ENCODE data around the gene TXLNA.
"Not testable (repeated sequence)": the region's sequence is repeated elsewhere in the genome, so short reads cannot be mapped to it uniquely, and the experiment has no call there.

Gene TXLNA

GRCh38 chr1:32179443-32180185 lies at the start of gene TXLNA:
Gene TXLNA, plus strand, starts transcription at chr1:32179675. Its CDS starts 671 bp downstream, at chr1:32180346.
- peaks cover 51% of the 10 kb centered on the region for H3K4me1 Mint-ChIP-seq

DNA sequence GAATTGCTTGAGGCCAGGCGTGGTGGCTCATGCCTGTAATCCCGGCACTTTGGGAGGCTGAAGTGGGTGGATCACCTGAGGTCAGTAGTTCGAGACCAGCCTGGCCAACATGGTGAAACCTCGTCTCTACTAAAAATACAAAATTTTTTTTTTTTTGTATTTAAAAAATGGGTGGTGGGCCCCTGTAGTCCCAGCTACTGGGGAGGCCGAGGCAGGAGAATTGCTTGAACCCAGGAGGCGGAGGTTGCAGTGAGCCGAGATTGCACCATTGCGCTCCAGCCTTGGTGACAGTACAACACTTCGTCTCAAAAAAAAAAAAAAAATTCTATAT lies 45.6 kb upstream of the TXLNA start:
- DNase-seq, H3K4me3 Mint-ChIP-seq, H3K9me3 Mint-ChIP-seq: not testable (repeated sequence)

More at GRCh38 chr1:32179443-32180185, at the start of gene TXLNA:
- Mint-ChIP-seq H3K9me3 (no peaks in the 10 kb centered on the region), H3K4me3 (peak within 1 kb of the TSS; percentile 92 to 99), H3K27me3 (no peaks in the 10 kb centered on the region), H3K27ac (peak within 1 kb of the TSS; percentile 99)
- peak; percentile 92 for ATAC-seq
- DNase-seq: peak; percentile 90 to 92

DNA sequence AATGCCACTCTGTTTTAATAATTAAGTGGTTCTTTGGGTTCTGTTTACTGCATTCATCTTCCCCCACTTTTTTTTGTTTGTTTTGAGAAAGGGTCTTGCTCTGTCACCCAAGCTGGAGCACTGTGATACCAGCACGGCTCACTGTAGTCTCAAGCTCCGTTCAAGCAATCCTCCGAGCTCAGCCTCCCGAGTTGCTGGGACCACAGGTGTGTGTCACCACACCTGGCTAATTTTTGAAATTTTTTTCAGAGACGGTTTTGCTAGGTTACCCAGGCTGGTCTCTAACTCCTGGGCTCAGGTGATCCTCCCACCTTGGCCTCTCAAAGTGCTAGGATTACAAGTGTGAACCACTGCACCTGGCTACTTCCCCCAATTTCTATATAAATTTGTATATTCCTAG lies 42.4 kb upstream of the TXLNA start:
- DNase-seq (no peak), ATAC-seq (no peak)
- no peaks in the 10 kb centered on the region for H3K9me3 Mint-ChIP-seq
- peaks cover 52% of the 10 kb centered on the region for H3K4me1 Mint-ChIP-seq
- H3K27me3 Mint-ChIP-seq: no peaks in the 10 kb centered on the region
- no peak overlapping the region for H3K27ac Mint-ChIP-seq
- H3K4me3 Mint-ChIP-seq: no peak overlapping the region

More for the DNA sequence above, 45.6 kb upstream of the TXLNA start:
- peaks cover 37% of the 10 kb centered on the region for H3K4me1 Mint-ChIP-seq
- ATAC-seq, H3K27ac Mint-ChIP-seq, H3K27me3 Mint-ChIP-seq: not testable (repeated sequence)

DNA sequence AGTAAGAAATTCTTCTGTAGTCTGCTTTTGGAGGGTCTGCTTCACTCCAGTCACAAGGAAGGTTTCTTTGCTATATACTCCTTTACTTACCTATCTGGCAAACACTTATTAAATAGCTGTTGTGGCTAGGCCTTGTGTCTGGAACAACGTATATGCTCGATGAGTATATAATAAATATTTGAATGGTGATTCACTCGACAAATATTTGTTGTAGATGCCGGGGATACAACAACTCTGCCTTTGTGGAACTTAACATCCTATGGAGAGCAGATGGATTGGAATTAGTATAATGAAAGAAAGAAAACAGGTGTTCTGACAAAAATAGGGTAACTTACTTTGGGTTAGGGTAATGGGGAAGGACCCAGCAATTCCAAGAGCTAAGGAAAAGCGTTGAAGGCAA lies 40.5 kb upstream of the TXLNA start:
- H3K4me3 Mint-ChIP-seq: no peak overlapping the region
- no peak overlapping the region for H3K27ac Mint-ChIP-seq
- H3K27me3 Mint-ChIP-seq: no peaks in the 10 kb centered on the region
- ATAC-seq: no peak
- no peaks in the 10 kb centered on the region for H3K9me3 Mint-ChIP-seq
- DNase-seq: no peak
- peaks cover 54% of the 10 kb centered on the region for H3K4me1 Mint-ChIP-seq

DNA sequence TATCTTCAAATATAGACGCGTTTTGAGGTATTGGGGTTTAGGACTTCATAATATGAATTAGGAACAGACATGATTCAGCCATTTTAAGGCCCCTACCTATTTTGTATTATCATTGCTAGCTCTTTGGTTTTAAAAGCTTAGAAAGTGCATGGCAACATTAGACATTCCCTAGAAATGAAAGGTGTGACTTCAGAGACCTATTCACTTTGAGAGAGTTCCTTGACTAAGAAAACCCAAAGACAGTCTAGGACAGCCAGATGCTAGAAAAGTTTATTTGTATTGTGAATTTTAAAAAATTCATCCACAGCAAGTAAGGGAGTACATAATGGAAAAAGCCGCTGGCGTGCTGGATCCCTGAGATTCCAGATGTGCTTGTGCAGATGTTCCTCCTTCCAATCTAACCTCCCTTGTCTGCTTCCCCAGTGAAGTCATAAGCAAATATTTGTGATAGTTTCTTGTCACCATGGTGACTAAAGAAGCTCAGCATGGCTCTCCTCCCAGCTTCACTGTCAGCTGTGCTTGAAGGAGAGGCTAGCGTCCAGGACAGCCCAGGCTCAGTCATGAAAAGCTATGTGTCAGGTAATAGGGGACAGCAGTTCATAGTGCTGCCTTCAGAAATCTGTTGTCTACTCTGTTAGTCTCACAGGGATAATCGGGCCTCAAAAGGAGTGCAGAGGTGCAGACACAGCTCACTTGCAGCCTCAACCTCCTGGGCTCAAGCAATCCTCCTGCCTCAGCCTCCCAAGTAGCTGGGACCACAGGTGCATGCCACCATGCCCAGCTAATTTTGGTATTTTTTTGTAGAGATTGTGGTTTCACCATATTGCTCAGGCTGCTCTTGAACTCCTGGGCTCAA lies 36.8 kb upstream of the TXLNA start:
- H3K4me3 Mint-ChIP-seq: no peak overlapping the region

GRCh38 chr1:32143302-32143695 lies 36.2 kb upstream of the TXLNA start:
- DNase-seq, H3K9me3 Mint-ChIP-seq, H3K4me3 Mint-ChIP-seq, H3K27me3 Mint-ChIP-seq, ATAC-seq, H3K27ac Mint-ChIP-seq: not testable (repeated sequence)
- peaks cover 62% of the 10 kb centered on the region for H3K4me1 Mint-ChIP-seq

More for the DNA sequence above, 36.8 kb upstream of the TXLNA start:
- no peak for ATAC-seq
- no peak for DNase-seq
- Mint-ChIP-seq H3K4me1 (peaks cover 68% of the 10 kb centered on the region), H3K9me3 (no peaks in the 10 kb centered on the region), H3K27me3 (no peaks in the 10 kb centered on the region), H3K27ac (peak overlapping the region in 1 of 2 donors; percentile 32)

DNA sequence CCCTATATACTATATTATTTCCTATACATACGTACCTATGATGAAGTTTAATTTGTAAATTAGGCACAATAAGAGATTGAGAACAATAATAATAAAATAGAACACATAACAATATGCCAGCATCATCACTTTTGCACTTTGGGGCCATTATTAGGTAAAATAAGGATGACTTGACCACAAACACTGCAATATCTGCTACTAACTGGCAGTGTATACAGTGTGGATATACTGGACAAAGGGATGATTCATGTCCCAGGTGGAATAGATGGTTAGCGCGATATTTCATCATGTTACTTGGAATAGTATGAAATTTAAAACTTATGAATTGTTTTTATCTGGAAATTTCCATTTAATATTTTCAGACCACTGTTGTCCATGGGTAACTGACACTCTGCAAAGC lies 35.4 kb upstream of the TXLNA start:
- no peaks in the 10 kb centered on the region for H3K9me3 Mint-ChIP-seq
- no peaks in the 10 kb centered on the region for H3K27me3 Mint-ChIP-seq
- H3K4me3 Mint-ChIP-seq: no peak overlapping the region
- no peak for DNase-seq
- peaks cover 55% of the 10 kb centered on the region for H3K4me1 Mint-ChIP-seq
- no peak for ATAC-seq
- no peak overlapping the region for H3K27ac Mint-ChIP-seq

GRCh38 chr1:32147799-32148198 lies 31.7 kb upstream of the TXLNA start:
- not testable (repeated sequence) for H3K27ac Mint-ChIP-seq, DNase-seq, H3K27me3 Mint-ChIP-seq, H3K9me3 Mint-ChIP-seq, H3K4me3 Mint-ChIP-seq, ATAC-seq
- peaks cover 49% of the 10 kb centered on the region for H3K4me1 Mint-ChIP-seq

GRCh38 chr1:32150847-32151246 lies 28.6 kb upstream of the TXLNA start:
- ATAC-seq (no peak), DNase-seq (no peak)
- Mint-ChIP-seq H3K27ac (peak overlapping the region in 1 of 2 donors; percentile 76), H3K4me3 (no peak overlapping the region), H3K9me3 (no peaks in the 10 kb centered on the region), H3K27me3 (no peaks in the 10 kb centered on the region), H3K4me1 (peaks cover 25% of the 10 kb centered on the region)

GRCh38 chr1:32151319-32151787 lies 28.1 kb upstream of the TXLNA start:
- Mint-ChIP-seq H3K9me3 (no peaks in the 10 kb centered on the region), H3K27ac (peak overlapping the region in 1 of 2 donors; percentile 30), H3K27me3 (no peaks in the 10 kb centered on the region), H3K4me3 (no peak overlapping the region), H3K4me1 (peaks cover 20% of the 10 kb centered on the region)
- DNase-seq (no peak), ATAC-seq (no peak)

GRCh38 chr1:32159189-32159588 lies 20.3 kb upstream of the TXLNA start:
- H3K4me1 Mint-ChIP-seq: peaks cover 8% of the 10 kb centered on the region
- no peaks in the 10 kb centered on the region for H3K9me3 Mint-ChIP-seq
- peak overlapping the region in 1 of 2 donors; percentile 48 for H3K27ac Mint-ChIP-seq
- ATAC-seq (peak; percentile 70), DNase-seq (no peak)
- H3K4me3 Mint-ChIP-seq: no peak overlapping the region
- no peaks in the 10 kb centered on the region for H3K27me3 Mint-ChIP-seq

- Mint-ChIP-seq H3K27ac (no peak overlapping the region), H3K9me3 (no peaks in the 10 kb centered on the region), H3K4me3 (no peak overlapping the region), H3K27me3 (no peaks in the 10 kb centered on the region), H3K4me1 (peaks cover 8% of the 10 kb centered on the region)
- DNase-seq (no peak), ATAC-seq (no peak)
Measured at GRCh38 chr1:32163405-32163804, 16.1 kb upstream of the TXLNA start.

- not testable (repeated sequence) for ATAC-seq, H3K4me3 Mint-ChIP-seq, H3K27me3 Mint-ChIP-seq, H3K4me1 Mint-ChIP-seq, DNase-seq, H3K9me3 Mint-ChIP-seq
- H3K27ac Mint-ChIP-seq: peak overlapping the region in 1 of 2 donors; percentile 67
Measured at GRCh38 chr1:32165633-32166032, 13.8 kb upstream of the TXLNA start.

DNA sequence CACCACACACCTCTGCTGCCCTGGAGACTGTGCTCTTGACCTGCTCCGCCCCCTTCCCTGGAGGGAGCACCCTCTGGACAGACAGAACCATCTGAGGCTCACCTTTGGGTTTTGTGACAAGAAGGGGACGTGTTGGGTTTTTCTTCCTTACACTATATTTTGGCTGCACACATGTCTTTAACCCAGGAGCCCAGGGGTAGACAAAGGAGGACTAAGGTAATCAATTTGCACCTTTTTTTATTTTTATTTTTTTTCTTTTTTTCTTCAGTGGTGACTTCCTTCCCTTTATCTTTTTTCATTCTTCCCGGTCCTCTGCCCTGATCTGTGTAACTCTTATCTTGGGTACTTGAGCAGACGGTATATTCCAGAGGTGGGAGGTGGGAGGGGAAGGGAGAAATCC lies 8.5 kb upstream of the TXLNA start:
- DNase-seq: no peak
- ATAC-seq: no peak
- H3K27me3 Mint-ChIP-seq: no peaks in the 10 kb centered on the region
- no peaks in the 10 kb centered on the region for H3K9me3 Mint-ChIP-seq
- no peak overlapping the region for H3K27ac Mint-ChIP-seq
- no peak overlapping the region for H3K4me3 Mint-ChIP-seq
- peaks cover 21% of the 10 kb centered on the region for H3K4me1 Mint-ChIP-seq

DNA sequence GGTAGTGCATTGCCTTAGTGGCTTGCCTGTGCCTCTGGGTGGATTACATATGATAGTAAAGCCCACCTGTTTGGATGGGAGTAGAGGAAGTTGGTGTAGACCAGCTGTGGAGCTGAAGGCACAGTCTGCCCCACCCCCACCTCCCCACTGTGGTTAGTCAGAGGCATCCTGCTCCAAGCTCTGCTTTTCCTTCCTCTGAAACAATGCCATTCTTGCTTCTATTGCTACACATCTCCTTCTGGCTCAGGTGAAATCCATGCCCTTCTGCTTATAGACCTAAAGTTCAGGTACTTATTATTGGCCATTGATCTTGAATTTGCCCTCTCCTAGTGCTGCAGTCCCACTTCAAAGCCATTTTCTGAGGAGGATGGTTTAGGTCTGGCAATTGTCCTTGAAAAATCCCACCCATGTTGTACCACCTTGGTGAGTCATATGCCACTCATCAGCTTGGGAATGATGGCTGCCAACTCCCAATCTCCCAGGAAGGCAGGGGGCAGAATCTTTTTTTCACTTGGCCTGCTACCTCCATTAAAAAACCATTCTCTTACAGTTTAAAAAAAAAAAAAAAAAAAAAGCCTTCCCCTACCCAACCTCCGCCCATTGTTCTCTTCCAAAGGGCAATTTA lies 6.7 kb upstream of the TXLNA start:
- DNase-seq: no peak
- no peak for ATAC-seq
- H3K9me3 Mint-ChIP-seq: no peaks in the 10 kb centered on the region
- H3K27ac Mint-ChIP-seq: peak overlapping the region in 1 of 2 donors; percentile 85
- no peak overlapping the region for H3K4me3 Mint-ChIP-seq
- no peaks in the 10 kb centered on the region for H3K27me3 Mint-ChIP-seq
- H3K4me1 Mint-ChIP-seq: peaks cover 21% of the 10 kb centered on the region
